Pancreas (tissue), 10 donors: ENCODE data around the gene FOXO3. TPM values are rescaled to one million over a fixed set of nuclear protein-coding genes. Genes with fewer than 3 reads are reported as not detected.
A peak's percentile ranks its signal among the peaks of the same experiment; 100 is the strongest.

Experiments used
- ATAC-seq, 4 donors: fragments of 200-7000 bp; cut with Tn5 transposase; one replicate each; pipeline versions ENCODE4 v1.8.0 to v1.9.1; 2020; ENCODE audit warnings: mild to moderate bottlenecking in 4 of 4, moderate library complexity in 4 of 4
- DNase-seq, 6 donors: peaks; one replicate each; pipeline ENCODE4 v3.0.0-alpha.2; 2020
- FAIRE-seq: peaks from 2 replicates; lab custom pipeline; 2012; peaks lifted over from hg19 to GRCh38; lab: Jason Lieb, UNC
- H3K27ac ChIP-seq, 4 donors: fragments of 200-600 bp; sonication (generic); 1 replicate in 3 of 4; 2 replicates in 1 of 4; pipeline versions ENCODE4 v1.5.0 to v1.8.0; 2020
- H3K27me3 ChIP-seq, 4 donors: fragments of 200-600 bp; one replicate each; pipeline ENCODE4 v1.8.0; 2021
- H3K36me3 ChIP-seq, 3 donors: fragments of 200-600 bp; sonication (generic) in 1 of 3; one replicate each; pipeline versions ENCODE4 v1.5.0 to v1.8.0; 2020 to 2021
- H3K4me1 ChIP-seq, 3 donors: fragments of 200-600 bp; one replicate each; pipeline ENCODE4 v1.8.0; 2021
- H3K4me3 ChIP-seq, 4 donors: fragments of 200-600 bp; sonication (generic) in 2 of 4; one replicate each; pipeline versions ENCODE4 v1.5.0 to v1.8.0; 2020 to 2021
- H3K9me3 ChIP-seq, 4 donors: fragments of 200-600 bp; one replicate each; pipeline ENCODE4 v1.8.0; 2021
- CTCF ChIP-seq, 4 donors: fragments of 200-600 bp; sonication (generic) in 3 of 4; IDR thresholded peaks; one replicate each; pipeline versions ENCODE4 v1.5.0 to v1.8.0; 2021; ENCODE audit warnings: antibody characterized with exemption in 4 of 4
- WGBS, 2 donors: extraction: QIAGEN DNeasy Blood & Tissue Kit; methylation state at CpG; one replicate each; pipeline ENCODE4 v1.1.7; 2013; 5-methylcytosine and 5-hydroxymethylcytosine counted together
- intact Hi-C, 3 donors: fragments of 100-400 bp; cut with DNase I; formaldehyde crosslinking; loops; one replicate each; pipeline versions ENCODE4 v1.11.1 to v1.14.2; 2022
- polyA plus RNA-seq, 2 donors: library from polyadenylated mRNA; stranded (reverse); fragments of 200-250 nt; gene quantifications; one replicate each; pipeline ENCODE4 v1.2.3, GENCODE V29; 2013
- total RNA-seq, 6 donors: library from RNA; stranded (reverse); fragmentation: NEBNext Ultra II Directional in 4 of 6; extraction: Animal tissue kit (Norgen Biotek cat#: 25700) in 4 of 6; gene quantifications; one replicate each; pipeline versions ENCODE4 v1.2.1 to v1.2.4, GENCODE V29; 2021 to 2023
- donor health status: healthy with polysubstance abuse.
- donor health status: DM: no; HTN: no; CAD: no; lungs with moderate emphysema.
- donor health status: DM: no; HTN: no; CAD: no.
- donor health status: control.
- donor health status: control.
- donor health status: Bipolar disorder and iron deficiency.
- donor health status: DM: yes; HTN: yes; CAD: no.
- donor health status: DM: no; HTN: no; CAD: no.
- donor health status: DM: no; HTN: no; CAD: no.
- donor health status: DM: yes; HTN: yes; CAD: no.

The FOXO3 gene
- total and polyA plus RNA-seq, 8 donors, result 11.3 to 61.2 (median 41.2) TPM

DNA sequence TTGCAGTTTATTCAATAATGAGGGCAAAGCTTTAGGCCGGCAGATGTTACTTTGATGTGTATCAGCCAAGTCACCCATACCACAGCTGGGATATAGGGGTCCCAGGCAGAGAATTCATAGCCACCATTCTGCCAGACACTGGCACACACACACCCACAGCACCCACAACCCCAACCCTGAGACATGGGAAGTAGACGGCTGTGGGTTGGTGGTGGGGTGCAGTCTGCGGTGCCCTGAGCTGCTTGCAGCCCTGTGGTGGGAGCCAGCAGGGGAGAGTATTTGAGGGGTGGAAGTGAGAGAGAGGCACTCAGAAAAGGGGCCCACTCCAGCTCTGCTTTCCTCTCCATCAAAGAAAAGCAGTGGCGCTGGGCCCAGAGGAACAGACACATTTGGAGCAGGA is 125.3 kb downstream of the FOXO3 start:
- peaks cover 17 to 41% (median 24%) of the 10 kb centered on the region in 3 donors for H3K4me1 ChIP-seq
- TF ChIP-seq CTCF (IDR thresholded peaks at IDR 0.05), result no peak
- no peaks in the 10 kb centered on the region for H3K9me3 ChIP-seq
- ATAC-seq (no peak), DNase-seq (no peak), FAIRE-seq (no peak)
- H3K4me3 ChIP-seq, result no peak overlapping the region
- H3K36me3 ChIP-seq, result no peaks in the 10 kb centered on the region
- intact Hi-C loops, result no loop called here
- WGBS, 2 donors, result 89% methylated on average over 4 of the region's 4 CpGs
- peak overlapping the region in 1 of 4 donors; percentile 73 for H3K27ac ChIP-seq
- no peaks in the 10 kb centered on the region for H3K27me3 ChIP-seq

DNA sequence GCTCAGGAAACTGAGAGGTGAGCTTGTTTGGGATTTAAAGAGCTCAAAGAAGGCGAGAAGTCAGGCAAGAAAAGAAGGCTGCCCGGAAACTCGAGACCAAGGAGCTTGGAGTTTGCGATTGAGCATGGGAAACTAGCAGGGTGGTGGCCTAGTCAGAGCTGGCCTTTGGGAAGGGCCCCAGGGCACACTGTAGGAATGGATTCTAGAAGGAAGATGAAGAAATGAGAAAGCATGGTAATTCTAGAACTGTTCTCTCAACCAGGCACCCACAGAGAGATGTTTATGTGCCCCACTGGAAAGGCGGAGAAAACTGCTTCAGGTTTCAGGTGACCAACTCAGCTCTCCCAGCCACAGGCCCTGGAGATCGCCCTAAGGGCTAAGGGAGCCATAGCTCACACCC is 126.2 kb downstream of the FOXO3 start:
- H3K4me1 ChIP-seq, result peaks cover 17 to 41% (median 24%) of the 10 kb centered on the region in 3 donors
- no peak for TF ChIP-seq CTCF (IDR thresholded peaks at IDR 0.05)

DNA sequence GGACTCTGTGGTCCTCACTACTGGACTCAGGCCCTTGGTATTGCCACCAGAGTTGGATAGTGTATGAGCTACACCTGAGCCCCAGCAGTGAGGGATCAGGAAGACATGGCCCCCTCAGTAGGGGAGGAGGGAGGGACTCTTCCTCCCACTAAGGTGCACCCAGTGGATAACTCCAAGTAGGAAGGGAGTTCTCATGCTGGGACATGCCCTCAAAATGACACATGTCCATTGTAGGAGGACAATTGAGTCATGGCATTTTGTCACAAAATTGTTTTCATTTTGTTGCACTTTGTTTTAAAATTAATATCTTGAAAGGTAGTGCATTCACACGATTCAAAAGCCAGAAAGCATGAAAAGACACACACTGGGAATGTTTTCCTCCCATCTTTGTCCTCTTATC is 127.2 kb downstream of the FOXO3 start:
- intact Hi-C loops, result no loop called here
- H3K27ac ChIP-seq, result peak overlapping the region in 1 of 4 donors; percentile 73
- no peak for FAIRE-seq
- WGBS, 2 donors, result 86 to 87% methylated on average over 1 of the region's 1 CpG
- H3K4me3 ChIP-seq, result no peak overlapping the region
- H3K27me3 ChIP-seq, result no peaks in the 10 kb centered on the region
- peaks cover 17 to 41% (median 24%) of the 10 kb centered on the region in 3 donors for H3K4me1 ChIP-seq
- no peak for DNase-seq
- no peak for ATAC-seq
- TF ChIP-seq CTCF (IDR thresholded peaks at IDR 0.05), result no peak
- H3K9me3 ChIP-seq, result no peaks in the 10 kb centered on the region
- H3K36me3 ChIP-seq, result no peaks in the 10 kb centered on the region

More for the DNA sequence above, 126.2 kb downstream of the FOXO3 start:
- intact Hi-C loops, result no loop called here
- Histone ChIP-seq H3K27me3 (no peaks in the 10 kb centered on the region), H3K9me3 (no peaks in the 10 kb centered on the region), H3K4me3 (no peak overlapping the region), H3K36me3 (no peaks in the 10 kb centered on the region), H3K27ac (no peak overlapping the region)
- no peak for ATAC-seq
- WGBS, 2 donors, result 83 to 98% methylated on average over 6 of the region's 6 CpGs
- FAIRE-seq, result no peak
- DNase-seq, result no peak

- H3K27ac ChIP-seq, result peak overlapping the region in 3 of 4 donors; percentile 56 to 73 (median 72)
Observed at GRCh38 chr6:108689272-108690161, 128.8 kb downstream of the FOXO3 start.

More at GRCh38 chr6:108689272-108690161, 128.8 kb downstream of the FOXO3 start:
- FAIRE-seq (no peak), DNase-seq (peak; percentile 87 to 97 (median 96)), ATAC-seq (peak; percentile 93 to 95 (median 94))
- no peak for TF ChIP-seq CTCF (IDR thresholded peaks at IDR 0.05)
- Histone ChIP-seq H3K36me3 (no peaks in the 10 kb centered on the region), H3K27me3 (no peaks in the 10 kb centered on the region), H3K9me3 (no peaks in the 10 kb centered on the region), H3K4me3 (no peak overlapping the region), H3K4me1 (peaks cover 17 to 41% (median 23%) of the 10 kb centered on the region in 3 donors)
- intact Hi-C loops, result no loop called here
- WGBS, 2 donors, result 32 to 33% methylated on average over 15 of the region's 15 CpGs
